KOPT-K1 (cell line): ENCODE data around the gene PROSER2.

ENCODE experiments used
- H3K27ac ChIP-seq: fragments of 200-600 bp; sonication (generic); 2 replicates; pipeline ENCODE4 v1.5.1; 2016; ENCODE audit warnings: antibody characterized with exemption, mild to moderate bottlenecking, low read depth, low read length; ENCODE audit not compliant: poor library complexity, severe bottlenecking
- H3K36me3 ChIP-seq: fragments of 200-600 bp; sonication (generic); 2 replicates; pipeline ENCODE4 v1.5.1; 2017; ENCODE audit warnings: antibody characterized with exemption, mild to moderate bottlenecking, low read length, moderate library complexity; ENCODE audit not compliant: insufficient read depth
- H3K9me3 ChIP-seq: fragments of 200-600 bp; sonication (generic); 2 replicates; pipeline ENCODE4 v1.5.1; 2017; ENCODE audit warnings: antibody characterized with exemption, low read length, mild to moderate bottlenecking; ENCODE audit not compliant: insufficient read depth, poor library complexity, severe bottlenecking

Gene PROSER2

GRCh38 chr10:11819027-11819426 is 4.1 kb upstream of the PROSER2 start:
- Histone ChIP-seq H3K27ac (no peak overlapping the region), H3K36me3 (no peaks in the 10 kb centered on the region), H3K9me3 (no peaks in the 10 kb centered on the region)

DNA sequence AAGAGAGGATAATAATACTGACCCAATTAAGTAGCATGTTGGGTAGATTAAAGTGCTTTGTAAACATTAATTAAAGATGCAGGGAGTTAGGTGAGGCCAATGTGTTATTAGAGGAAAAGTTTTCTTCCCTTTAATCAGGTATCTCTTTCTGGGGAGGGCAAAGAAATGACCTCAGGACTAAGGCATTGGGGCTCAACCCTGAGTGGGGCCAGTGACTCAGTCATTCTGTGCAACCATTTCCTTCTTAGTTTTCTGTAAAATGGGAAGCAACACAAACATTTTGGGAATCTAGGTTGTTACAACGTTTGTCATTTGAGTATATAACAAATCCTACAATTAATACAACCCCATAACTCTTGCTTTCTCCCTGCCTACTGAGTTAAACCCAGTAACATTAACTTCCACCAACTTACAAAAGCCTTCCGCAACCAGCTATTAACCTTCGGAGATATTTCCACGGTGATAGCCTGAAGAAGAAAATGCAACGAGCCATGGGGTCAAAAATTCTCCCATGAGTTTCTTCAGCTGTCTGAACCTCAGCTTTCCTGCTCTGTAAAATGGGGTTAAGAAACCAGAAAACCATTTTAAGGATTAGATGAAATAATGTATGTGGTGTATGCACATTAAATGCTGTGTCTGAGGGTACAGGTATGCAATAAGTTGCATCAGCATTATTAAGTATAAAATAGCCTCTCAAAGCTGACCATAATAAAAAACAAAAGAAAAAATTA is 965 bp upstream of the PROSER2 start:
- no peaks in the 10 kb centered on the region for H3K9me3 ChIP-seq
- H3K36me3 ChIP-seq, result no peaks in the 10 kb centered on the region
- no peak overlapping the region for H3K27ac ChIP-seq

GRCh38 chr10:11822809-11823121 is 391 bp upstream of the PROSER2 start:
- Histone ChIP-seq H3K36me3 (no peaks in the 10 kb centered on the region), H3K27ac (no peak overlapping the region), H3K9me3 (no peaks in the 10 kb centered on the region)

- H3K27ac ChIP-seq, result no peak overlapping the region
- no peaks in the 10 kb centered on the region for H3K9me3 ChIP-seq
- H3K36me3 ChIP-seq, result no peaks in the 10 kb centered on the region
Measured at GRCh38 chr10:11823989-11824346, 812 bp downstream of the PROSER2 start.

DNA sequence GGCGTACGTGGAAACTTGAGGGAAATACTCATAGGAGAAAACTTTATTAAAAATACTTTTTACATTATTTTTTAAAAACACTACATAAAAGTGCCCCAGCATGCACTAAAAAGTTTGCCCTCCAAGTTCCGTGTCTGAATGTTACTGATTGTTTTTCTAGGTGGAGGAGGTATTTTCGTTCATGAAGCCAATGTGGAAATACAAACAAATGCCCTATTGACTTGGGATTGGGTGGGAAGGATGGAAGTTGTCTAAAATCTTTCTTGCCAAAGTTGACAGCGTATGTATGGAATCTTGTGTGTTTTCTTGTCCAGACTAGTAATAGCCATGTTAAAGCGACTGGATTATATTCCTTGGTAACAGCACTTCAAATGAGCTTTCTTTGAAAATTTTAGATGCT is 1.2 kb downstream of the PROSER2 start:
- H3K9me3 ChIP-seq, result no peaks in the 10 kb centered on the region
- H3K27ac ChIP-seq, result no peak overlapping the region
- H3K36me3 ChIP-seq, result no peaks in the 10 kb centered on the region

- no peaks in the 10 kb centered on the region for H3K36me3 ChIP-seq
- H3K27ac ChIP-seq, result no peak overlapping the region
- H3K9me3 ChIP-seq, result no peaks in the 10 kb centered on the region
Measured at GRCh38 chr10:11824825-11825224, 1.7 kb downstream of the PROSER2 start.

GRCh38 chr10:11825796-11826414 is 2.7 kb downstream of the PROSER2 start:
- H3K9me3 ChIP-seq, result no peaks in the 10 kb centered on the region
- H3K27ac ChIP-seq, result no peak overlapping the region
- no peaks in the 10 kb centered on the region for H3K36me3 ChIP-seq

DNA sequence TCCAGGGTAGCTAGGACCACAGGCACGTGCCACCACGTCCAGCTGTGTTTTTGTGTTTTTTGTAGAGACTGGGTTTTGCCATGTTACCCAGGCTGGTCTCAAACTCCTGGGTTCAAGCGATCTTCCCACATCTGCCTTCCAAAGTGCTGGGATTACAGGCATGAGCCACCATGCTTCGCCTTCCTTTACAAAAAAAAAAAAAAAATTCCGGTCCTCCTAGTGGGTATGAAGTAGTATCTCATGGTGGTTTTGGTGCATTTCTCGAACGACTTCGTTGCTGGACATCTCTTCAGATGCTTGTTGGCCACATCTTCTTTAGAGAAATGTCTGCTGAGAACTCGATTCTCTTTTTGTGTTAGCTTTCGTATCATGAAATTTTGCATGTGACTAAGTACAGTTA is 3.9 kb downstream of the PROSER2 start:
- no peaks in the 10 kb centered on the region for H3K36me3 ChIP-seq
- no peaks in the 10 kb centered on the region for H3K9me3 ChIP-seq
- H3K27ac ChIP-seq, result no peak overlapping the region

DNA sequence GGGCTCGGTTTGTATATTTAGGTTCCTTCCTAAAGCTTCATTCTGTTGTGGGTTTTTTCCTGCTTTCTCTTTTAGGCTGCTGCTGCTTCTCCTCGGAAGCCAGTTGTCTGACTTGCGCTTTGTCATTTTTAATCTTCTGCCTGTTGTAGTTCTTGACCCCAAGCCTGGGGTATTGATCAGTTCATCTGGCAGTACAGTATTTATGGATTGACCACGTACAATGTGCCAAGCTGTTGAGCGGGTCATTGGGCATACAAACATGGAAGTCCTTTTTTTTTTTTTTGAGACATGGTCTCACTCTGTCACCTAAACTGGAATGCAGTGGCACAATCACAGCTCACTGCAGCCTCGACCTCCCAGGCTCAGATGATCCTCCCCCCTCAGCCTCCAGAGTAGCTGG is 4.3 kb downstream of the PROSER2 start:
- H3K9me3 ChIP-seq, result no peaks in the 10 kb centered on the region
- no peaks in the 10 kb centered on the region for H3K36me3 ChIP-seq
- no peak overlapping the region for H3K27ac ChIP-seq

DNA sequence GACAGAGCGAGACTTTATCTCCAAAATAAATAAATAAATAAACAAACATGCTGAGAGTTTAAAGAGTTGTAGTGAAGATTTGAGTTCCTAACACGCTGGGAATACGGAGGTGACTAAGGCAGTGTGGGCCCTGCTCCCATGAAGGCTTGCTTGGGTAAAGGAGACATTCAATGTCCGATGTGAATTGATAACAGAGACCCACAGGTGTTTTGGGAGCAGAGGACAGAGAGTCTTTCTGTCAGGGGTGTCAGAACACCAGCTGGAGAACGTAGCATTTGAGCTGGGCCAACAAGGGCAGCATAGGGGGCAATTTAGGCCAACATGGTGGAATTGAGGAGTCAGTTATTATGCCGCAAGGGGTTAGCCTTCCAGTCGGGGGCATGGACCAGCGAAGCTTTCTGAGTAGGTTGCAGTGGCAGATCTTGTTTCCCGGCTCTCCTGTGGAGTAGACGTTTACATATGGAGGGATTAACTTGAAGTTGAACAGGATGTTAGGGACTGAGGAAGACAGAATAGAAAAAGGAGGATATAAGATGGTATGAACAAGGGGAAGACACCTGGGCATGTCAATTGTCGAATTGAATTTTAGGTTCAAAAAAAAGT is 5.6 kb downstream of the PROSER2 start:
- Histone ChIP-seq H3K36me3 (no peaks in the 10 kb centered on the region), H3K27ac (no peak overlapping the region), H3K9me3 (no peaks in the 10 kb centered on the region)

DNA sequence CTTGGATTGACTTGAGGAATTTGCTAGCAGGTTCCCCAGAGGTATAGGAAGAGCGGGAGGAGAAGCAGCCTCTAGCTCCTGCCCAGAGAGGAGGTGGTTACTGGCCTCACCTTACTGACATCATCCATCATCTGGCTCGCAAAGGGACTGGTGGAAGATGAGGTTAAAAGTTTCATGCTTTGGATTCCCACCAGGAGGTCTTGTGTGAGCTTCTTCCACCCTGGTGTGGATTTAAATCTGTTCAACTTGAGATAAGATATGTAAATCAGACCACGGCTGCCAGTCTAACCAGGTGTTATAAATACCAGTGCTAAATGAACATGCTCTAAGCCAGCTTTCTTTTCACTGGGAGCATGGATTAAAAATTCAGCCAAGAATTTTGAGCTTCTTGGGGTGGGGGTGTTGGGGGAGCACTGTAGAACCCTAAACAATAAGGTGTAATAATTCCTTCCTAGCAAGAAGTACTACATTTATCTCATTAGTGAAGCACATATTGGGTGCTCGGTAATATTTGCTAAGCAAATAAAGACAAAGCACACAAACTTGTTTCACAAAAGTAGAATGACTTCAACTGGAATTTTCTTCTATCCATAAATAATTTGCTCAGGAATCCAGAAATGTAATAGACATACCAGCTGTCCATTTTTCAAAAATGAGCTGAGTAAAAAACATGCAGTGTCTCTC is 7.8 kb downstream of the PROSER2 start:
- no peak overlapping the region for H3K27ac ChIP-seq
- H3K9me3 ChIP-seq, result no peaks in the 10 kb centered on the region
- no peaks in the 10 kb centered on the region for H3K36me3 ChIP-seq

DNA sequence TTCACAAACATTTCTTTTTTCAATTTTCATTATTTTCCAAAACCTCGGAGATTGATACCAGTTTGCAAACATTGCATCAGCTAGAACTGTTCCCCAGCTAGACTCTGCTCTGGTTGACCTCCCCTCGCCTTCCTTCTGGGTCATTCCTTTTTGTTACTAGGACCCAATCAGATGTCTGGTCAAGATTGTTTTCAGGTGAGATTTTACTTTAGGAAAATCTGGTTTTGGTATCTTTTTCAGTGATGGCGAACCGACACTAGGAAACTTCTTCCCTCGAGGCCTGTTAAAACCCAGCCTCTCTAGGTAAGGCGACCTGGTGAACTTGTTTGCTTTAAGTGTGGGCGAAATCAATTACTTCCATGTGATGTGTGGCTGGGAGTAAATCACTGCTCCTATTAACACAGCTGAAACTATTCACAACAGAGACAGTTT is 8.4 kb downstream of the PROSER2 start:
- Histone ChIP-seq H3K9me3 (no peaks in the 10 kb centered on the region), H3K36me3 (no peaks in the 10 kb centered on the region), H3K27ac (no peak overlapping the region)

GRCh38 chr10:11832042-11832441 is 8.9 kb downstream of the PROSER2 start:
- Histone ChIP-seq H3K9me3 (no peaks in the 10 kb centered on the region), H3K36me3 (no peaks in the 10 kb centered on the region), H3K27ac (no peak overlapping the region)

DNA sequence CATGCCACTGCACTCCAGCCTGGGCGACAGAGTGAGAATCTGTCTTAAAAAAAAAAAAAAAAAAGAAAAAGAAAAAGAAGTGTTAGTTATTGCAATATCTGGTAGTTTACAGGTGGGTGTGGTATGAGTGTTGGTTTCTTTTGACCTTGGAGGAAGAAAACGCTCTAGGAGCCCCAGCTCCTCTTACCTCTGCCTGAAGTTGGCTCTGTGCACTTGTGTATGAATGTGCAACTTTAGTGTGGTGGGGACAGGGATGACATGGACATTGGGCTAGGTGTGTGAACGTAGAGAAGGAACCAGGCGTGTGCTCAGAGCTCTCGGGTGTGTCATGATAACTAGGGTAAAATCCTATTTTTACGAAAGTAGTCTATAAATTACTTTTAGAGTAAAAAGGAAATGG is 11.9 kb downstream of the PROSER2 start:
- H3K27ac ChIP-seq, result no peak overlapping the region
- no peaks in the 10 kb centered on the region for H3K9me3 ChIP-seq
- H3K36me3 ChIP-seq, result no peaks in the 10 kb centered on the region

GRCh38 chr10:11835704-11836103 is 12.5 kb downstream of the PROSER2 start:
- Histone ChIP-seq H3K36me3 (no peaks in the 10 kb centered on the region), H3K27ac (no peak overlapping the region), H3K9me3 (no peaks in the 10 kb centered on the region)
